ENCODE measurements around the gene ZNF804A.
"Not testable (repeated sequence)": the region's sequence is repeated elsewhere in the genome, so short reads cannot be mapped to it uniquely, and the experiment has no call there.

The ZNF804A gene

DNA sequence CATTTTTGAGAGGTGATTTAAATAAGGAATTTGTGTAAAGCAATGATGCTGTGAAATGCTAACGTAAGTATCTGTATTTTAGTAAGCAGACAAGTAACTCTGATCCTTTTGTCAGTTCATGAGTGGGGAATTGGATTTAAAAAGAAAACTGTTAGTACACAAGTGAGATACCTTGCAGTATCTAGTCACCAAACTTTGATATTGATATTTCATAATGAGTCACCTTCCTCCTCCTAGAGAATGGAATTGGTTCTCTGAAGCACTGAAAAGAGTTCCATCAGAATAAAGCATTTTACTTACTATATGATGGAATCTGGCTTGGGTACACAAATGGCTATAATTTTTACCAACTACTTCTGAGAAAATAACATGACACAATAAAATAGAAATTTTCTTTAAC lies 232.2 kb downstream of the ZNF804A start:
- no peak for DNase-seq (ENCODE audit: low read depth)

DNA sequence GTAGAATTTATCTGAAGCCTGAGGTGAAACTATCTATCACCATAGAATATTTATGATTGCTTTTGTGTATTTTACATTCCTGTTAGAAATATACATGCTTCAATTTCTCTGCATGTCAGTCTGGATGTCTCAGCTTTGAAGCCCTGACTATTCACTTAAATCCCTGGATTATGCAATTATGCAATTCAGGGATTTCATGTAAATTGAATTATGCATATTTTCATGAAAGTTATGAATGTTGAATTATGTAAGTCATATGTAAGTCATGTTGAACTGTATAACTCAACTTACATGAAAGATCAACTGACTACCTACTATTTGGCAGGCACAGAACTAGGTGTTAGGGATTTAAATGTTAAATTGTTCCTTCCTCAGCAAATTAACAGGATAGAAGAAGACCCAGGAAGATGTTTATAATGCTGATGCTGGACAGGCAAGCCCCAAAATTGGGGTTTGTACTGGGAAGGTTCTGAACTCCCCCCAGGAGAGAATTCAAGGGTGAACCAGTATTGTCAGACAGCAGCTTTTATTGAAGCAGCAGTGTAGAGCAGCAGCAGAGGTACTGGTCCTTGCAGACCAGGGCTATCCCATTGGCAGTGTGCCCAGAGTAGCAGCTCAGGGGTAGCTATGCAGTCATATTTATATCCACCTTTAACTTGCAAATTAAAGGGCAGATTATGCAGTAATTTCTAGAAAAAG lies 236.5 kb downstream of the ZNF804A start:
- no peak for DNase-seq (ENCODE audit: low read depth)

DNA sequence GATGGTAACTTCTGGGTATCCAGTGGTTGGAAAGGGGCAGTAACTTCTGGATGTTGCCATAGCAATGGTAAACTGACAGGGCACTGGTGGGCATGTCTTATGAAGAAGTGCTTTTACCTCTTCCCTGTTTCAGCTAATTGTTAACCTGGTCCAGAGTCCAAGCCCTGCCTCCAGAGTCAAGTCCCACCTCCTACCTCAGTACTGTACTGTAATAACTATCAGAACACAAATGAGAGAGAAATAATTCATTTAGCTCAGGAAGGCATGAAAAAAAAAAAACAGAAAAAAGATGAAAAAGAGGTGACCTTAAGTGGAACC lies 237.0 kb downstream of the ZNF804A start:
- DNase-seq (ENCODE audit: low read depth): no peak

DNA sequence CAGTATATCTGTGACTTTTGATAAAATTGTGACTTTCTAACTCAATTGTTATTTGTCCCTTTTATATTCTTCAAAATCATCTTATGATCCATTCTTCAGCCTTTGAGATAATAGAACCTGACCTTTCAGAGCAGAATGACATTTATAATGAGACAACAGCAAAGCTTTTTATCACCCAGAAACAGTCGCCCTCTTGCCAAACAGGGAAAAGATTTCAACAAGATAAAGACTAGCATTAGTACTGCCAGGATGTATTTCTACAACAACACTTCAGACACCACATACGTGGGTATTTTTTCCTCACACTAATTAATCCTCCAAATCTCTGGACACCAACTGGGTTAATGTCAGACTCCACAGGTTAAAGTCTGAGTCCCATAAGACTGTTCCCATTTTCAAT lies 249.0 kb downstream of the ZNF804A start:
- no peak for DNase-seq (ENCODE audit: low read depth)

DNA sequence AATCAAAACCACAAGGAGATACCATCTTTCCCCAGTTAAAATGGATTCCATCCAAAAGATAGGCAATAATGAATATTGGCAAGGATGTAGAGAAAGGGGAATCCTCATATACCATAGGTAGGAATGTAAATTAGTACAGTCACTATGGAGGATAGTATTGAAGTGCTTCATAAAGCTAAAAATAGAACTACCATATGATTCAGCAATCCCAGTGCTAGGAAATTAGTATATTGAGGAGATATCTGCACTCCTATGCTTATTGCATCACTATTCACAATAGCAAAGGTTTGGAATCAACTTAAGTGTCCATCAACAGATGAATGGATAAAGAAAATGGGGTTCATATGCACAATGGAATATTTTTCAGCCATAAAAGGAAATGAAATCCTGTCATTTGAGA lies 251.2 kb downstream of the ZNF804A start:
- no peak for DNase-seq (ENCODE audit: low read depth)

DNA sequence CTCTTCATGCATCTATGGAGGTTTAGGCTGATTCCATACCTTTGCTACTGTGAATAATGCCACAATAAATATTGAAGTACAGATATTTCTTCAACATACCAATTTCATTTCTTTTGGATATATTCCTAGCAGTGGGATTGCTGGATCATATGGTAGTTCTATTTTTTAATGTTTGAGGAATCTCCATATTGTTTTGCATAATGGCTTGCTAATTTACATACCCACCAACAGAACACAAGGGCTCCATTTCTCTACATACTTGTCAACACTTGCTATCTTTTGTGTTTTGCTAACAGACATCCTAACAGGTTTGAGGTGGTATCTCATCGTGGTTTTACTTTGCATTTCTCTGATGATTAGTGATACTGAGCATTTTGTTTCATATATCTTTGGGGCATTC lies 253.2 kb downstream of the ZNF804A start:
- DNase-seq (ENCODE audit: low read depth): no peak

DNA sequence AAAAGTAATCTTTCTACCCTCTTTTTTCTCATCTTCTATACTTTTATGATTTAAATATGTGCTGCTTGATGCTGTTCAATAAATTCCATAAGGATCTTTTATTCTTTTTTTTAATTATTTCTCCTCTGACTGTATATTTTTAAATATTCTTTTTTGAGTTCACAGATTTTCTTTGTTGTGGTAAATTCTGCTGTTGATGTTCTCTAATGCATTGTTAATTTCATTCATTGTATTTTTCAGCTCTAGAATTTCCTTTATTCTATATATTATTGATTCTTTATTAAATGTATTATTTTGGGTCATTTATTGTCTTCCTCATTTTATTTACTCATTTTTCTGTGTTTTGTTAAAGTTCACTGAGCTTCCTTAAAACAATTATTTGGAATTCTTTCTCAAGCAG lies 260.9 kb downstream of the ZNF804A start:
- DNase-seq (ENCODE audit: low read depth): no peak

DNA sequence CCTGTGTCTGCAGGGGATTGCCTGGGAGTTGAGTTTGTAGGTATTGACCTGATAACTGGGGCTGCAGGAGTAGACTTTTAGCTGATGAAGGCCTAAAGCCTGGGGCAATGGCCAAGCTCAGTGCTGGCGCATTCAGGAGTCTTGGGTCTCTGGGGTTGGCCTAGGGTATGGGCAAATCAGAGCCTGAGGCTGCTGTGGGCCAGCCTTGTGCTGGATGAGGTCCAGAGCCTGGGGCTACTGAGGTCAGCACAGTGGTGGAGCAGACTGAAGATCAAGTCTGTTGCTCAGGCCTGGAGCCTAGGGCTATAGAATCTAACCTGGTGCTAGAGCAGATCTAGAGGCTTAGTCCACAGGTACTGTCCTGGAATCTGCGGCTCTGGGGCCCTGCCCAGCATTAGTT lies 262.4 kb downstream of the ZNF804A start:
- DNase-seq (ENCODE audit: low read depth): no peak

DNA sequence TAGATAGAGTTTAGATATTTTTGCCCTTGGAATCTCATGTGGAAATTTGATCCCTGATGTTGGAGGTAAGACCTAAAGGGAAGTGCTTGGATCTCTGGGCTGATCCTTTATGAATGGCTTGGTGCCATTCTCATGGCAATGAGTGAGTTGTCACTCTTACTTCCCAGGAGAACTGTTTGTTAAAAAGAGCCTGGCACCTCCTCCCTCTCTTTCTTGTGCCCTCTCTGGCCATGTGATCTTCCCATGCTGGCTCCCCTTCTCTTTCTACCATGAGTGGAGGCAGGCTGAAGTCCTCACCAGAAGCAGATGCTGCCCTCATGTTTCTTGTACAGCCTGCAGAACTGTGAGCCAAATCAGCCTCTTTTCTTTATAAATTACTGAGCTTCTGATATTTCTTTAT lies 276.9 kb downstream of the ZNF804A start:
- no peak for DNase-seq (ENCODE audit: low read depth)

DNA sequence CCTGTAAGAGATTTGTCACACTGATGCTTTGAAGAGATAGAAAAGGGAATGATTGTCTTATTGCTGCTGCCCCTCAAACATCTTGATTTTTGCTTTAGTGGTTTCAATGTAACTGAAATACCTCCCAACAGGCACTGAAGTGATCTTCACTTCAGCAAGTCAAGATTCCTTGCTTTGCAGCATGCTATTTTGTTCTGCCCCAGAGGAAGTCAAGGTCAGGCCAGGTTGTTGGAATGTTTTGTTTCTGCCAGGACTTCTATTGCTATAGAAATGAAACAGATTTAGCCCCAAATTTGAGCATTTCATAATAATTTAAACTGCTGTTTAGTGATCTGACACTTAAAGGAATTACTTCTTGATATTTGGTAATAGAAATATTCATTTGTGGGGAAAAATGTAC lies 277.6 kb downstream of the ZNF804A start:
- DNase-seq (ENCODE audit: low read depth): no peak

DNA sequence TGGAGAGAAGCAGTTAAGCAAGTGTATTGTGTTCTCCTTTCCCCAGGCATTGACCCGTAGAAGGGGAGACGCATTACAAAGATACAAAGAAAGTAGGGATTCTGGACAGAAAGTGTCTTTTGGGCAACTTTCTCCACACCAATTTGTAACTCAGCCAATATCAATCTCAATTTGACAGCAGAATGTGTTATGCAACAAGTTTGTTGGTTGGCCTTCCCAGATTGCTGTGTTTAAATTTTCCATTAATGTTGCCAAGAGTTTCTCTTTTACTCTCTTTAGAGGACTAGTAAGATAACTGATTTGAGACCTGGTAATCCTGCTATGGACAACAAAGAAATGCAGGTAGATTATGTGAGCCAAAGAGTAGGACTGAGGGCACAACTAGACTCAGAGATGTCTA lies 279.6 kb downstream of the ZNF804A start:
- no peak for DNase-seq (ENCODE audit: low read depth)

DNA sequence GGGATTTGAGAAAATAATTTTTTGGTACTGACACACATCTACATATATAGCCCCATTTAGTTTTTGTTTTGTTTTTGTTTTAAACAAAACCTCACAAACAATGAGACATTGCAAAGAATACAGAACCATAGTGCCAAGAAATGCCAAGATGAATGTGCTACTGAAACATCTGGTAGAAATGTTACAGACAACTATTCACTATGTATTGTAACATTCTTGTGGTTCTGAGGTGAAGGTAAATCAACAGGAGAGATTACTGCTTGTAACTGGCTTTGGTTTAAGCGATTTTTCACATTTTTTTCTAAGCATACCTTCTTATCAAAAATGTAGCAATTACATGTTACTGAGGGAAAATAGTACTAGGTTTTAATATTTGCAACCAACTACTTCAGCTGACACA lies 281.3 kb downstream of the ZNF804A start:
- DNase-seq (ENCODE audit: low read depth): no peak

DNA sequence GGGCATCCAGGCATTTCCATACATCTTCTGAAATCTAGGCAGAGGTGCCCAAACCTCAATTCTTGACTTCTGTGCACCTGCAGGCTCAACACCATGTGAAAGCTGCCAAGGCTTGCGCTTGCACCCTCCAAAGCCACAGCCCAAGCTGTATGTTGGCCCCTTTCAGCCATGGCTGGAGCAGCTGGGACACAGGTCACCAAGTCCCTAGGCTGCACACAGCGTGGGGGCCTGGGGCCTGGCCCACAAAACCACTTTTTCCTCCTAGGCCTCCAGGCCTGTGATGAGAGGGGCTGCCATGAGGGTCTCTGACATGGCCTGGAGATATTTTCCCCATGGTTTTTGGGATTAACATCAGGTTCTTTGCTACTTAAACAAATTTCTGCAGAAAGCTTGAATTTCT lies 288.3 kb downstream of the ZNF804A start:
- DNase-seq (ENCODE audit: low read depth): not testable (repeated sequence)

DNA sequence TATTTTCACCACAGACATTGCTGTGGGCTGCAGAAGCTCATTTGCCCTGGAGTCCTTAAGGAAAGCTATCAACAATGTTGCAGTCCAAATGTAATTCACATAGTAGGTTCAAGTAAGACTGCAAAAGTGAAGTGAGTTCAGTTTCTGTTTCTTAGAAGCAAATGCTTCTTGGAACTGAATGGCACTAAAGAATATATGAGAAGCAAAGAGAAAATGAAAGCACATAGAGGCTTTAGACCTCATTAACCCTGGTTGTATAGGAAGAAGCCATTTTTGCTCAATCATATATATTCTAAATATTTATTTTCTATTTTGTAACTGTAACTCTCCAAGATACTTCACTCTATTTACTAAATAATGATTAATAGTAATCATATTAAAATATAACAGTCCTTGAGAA lies 292.0 kb downstream of the ZNF804A start:
- DNase-seq (ENCODE audit: low read depth): no peak

DNA sequence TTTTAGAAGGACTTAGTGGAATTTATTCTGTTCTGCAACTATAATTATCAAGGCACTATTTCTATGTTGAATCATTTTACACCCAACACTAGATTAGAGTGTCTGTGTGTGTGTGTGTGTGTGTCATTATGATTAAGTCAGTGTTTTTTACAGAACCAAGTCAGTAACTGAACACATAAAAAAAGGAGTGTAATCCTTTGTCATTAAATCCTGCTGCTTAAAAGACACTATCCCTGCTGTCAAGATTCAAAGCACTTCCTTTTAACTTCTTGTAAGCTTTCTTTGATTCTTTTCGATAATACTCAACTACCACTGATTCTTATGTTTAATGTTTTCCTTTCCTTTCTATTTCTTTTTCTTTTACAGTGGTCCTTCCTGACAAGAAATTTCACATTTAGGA lies 306.7 kb downstream of the ZNF804A start:
- no peak for DNase-seq (ENCODE audit: low read depth)

DNA sequence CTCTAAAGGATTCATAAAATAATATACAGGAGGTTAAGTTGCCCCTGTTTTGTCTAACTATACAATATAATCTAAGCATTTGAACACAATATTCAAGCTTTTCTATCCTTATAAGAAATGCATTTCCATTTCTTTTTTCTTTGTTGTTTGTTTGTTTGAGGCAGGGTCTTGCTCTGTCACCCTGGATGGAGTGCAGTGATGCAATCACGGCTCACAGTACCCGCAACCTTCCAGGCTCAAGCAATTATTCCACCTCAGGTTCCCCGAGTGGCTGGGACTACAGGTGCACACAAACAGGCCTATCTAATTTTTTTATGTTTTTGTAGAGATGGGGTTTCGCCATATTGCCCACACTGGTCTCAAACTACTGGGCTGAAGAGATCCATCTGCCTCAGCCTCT lies 307.8 kb downstream of the ZNF804A start:
- DNase-seq (ENCODE audit: low read depth): no peak

DNA sequence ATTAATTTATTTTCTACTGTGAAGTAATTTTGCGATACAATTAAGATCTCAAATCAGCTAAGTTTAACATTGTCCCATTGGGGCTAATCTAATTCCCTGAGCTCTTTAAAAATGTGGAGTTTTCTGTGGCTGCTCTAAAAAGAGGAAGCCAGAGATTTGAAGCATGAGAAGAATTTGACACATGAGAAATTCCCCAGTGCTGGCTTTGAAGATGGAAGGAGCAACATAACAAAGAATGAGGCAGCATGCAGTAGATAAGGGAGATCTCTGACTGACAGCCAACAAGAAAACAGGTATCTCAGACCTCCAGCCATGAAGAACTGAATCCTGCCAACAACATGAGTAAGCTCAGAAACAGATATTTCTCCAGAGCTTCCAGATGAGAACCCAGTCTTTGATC lies 308.4 kb downstream of the ZNF804A start:
- no peak for DNase-seq (ENCODE audit: low read depth)

DNA sequence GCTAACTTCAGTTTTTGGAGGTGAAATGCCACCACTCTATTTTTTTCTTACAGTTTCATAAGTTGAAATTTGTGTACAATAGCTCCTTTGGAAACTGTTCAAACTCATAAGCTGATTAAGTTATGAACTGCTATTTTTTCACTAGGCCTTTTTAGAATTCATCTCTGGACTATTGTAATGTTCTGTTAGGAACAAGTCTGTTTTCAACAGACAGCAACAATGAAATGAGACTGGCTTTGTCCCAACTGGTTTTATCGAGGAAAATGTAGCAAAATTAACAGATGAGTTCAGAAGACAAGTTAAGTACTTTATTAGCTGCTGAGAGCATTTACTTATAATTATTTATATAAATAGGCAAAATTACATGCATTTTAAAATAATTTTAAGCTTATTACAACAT lies 310.6 kb downstream of the ZNF804A start:
- DNase-seq (ENCODE audit: low read depth): no peak

DNA sequence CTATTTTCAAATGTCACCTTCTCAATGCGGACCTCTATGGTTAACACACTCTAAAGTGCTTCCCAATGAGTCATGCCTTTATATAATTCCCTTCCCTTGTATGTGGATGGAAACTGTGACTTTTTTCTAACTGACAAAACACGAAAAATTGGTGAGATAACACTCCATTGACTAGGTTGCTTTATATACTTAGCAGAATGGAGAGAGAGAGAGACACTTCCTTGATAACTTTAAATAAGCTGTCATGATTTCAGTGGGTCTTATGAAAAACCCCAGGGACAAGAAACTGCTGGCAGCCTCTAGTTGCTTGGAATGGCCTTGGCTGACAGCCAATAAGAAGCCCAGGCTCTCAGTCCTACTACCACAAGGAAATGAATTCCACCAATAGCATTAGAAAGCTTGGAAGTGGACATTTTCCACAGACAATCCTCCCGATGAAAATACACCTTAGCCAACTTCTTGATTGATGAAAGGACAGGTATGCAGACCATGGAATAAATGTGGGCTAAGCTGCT lies 322.2 kb downstream of the ZNF804A start:
- no peak for DNase-seq (ENCODE audit: low read depth)

DNA sequence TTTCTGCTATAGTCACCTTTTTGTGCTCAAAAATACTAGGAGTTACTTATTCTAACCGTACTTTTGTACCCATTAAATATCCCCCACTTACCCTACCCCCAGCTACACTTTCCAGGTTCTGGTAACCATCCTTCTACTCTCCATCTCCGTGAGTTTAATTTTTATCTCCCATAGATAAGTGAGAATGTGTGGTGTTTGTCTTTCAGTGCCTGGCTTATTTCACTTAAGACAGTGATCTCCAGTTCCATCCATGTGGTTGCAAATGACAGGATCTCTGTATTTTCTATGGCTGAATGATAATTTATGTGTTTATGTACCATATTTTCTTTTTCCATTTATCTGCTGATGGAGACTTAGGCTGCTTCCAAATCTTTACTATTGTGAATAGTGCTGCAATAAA lies 323.3 kb downstream of the ZNF804A start:
- no peak for DNase-seq (ENCODE audit: low read depth)

DNA sequence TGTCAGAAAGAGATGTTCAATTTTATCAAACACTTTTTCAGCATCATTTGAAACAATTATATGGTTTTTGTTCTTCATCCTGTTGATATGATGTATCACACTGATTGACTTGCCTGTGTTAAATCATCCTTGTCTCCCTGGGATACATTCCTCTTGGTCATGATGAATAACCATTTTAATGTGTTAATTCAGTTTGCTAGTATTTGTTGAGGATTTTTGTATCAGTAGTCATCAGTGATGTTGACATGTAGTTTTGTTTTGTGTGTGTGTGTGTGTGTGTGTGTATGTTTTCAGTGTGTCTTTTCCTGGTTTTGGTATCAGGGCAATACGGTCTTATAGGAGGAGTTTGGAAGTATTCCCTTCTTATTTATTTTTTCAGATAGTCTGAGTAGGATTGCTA lies 325.4 kb downstream of the ZNF804A start:
- no peak for DNase-seq (ENCODE audit: low read depth)

DNA sequence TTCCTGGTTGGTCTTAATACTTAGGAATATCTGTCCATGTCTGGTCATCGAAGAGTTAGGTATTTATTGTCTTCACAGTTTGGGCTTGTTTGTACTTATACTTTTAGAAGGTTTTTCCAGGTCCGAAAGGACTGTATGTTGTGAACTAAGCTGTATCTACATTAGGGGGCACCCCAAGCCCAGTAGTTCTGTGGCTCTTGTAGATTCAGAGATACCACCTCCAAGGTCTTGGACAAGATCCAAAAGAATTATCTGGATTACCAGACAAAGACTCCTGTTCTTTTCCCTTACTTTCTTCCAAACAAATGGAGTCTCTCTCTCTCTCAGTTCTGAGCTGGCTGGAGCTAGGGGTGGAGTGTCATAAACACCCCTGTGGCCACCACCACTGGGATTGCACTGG lies 328.7 kb downstream of the ZNF804A start:
- no peak for DNase-seq (ENCODE audit: low read depth)

DNA sequence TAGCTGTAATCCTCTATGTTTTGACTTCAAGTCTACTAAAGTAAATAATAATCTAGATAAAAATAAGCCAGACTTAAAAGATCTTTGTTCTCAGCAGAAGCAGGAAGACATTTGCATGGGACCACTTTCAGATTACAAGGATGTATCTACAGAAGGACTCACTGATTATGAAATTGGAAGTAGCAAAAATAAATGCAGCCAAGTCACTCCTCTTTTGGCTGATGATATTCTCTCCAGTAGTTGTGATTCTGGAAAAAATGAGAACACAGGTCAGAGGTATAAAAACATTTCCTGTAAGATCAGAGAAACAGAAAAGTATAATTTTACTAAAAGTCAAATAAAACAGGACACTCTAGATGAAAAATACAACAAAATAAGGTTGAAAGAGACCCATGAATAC lies 338.4 kb downstream of the ZNF804A start:
- no peak for DNase-seq (ENCODE audit: low read depth)

DNA sequence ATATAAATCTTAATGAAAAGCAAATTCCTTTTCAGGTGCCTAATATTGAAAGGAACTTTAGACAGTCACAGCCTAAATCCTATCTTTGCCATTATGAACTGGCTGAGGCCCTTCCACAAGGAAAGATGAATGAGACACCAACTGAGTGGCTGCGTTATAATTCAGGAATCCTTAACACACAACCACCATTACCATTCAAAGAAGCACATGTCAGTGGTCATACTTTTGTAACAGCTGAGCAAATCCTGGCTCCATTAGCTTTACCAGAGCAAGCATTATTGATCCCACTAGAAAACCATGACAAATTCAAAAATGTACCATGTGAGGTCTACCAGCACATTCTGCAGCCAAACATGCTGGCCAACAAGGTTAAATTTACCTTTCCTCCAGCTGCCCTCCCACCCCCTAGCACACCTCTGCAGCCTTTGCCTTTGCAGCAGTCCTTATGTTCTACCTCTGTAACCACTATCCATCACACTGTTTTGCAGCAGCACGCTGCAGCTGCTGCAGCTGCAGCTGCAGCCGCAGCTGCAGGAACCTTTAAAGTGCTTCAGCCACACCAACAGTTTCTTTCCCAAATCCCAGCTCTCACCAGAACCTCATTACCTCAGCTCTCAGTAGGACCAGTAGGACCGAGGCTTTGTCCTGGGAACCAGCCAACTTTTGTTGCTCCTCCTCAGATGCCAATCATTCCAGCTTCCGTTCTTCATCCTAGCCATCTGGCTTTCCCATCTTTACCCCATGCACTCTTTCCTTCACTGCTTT lies 340.1 kb downstream of the ZNF804A start:
- DNase-seq (ENCODE audit: low read depth): no peak
